PFSK-1 (cell line): ENCODE results near the gene STK26.

Experiments
- FOXP2 ChIP-seq: optimal IDR thresholded peaks from 2 replicates; pipeline ENCODE3; 2011; ENCODE audit warnings: borderline replicate concordance, control low read depth, inconsistent platforms; ENCODE audit not compliant: insufficient read depth; ENCODE audit errors: extremely low read length, extremely low read depth
- POLR2AphosphoS5 ChIP-seq: IDR thresholded peaks from 2 replicates; pipeline ENCODE4 v1.6.1; 2012; ENCODE audit warnings: low read depth, mild to moderate bottlenecking, control low read depth, low read length, moderate library complexity
- REST ChIP-seq, 2 experiments: IDR thresholded peaks; 2 replicates each; pipeline versions ENCODE4 v1.6.1 to v1.8.0; 2011 to 2012; ENCODE audit warnings: low read depth in 2 of 2, low read length in 2 of 2, control low read depth in 1 of 2, inconsistent platforms in 1 of 2, mild to moderate bottlenecking in 1 of 2, moderate library complexity in 1 of 2; ENCODE audit not compliant: insufficient read depth in 1 of 2
- SIN3A ChIP-seq: IDR thresholded peaks from 2 replicates; pipeline ENCODE4 v1.6.1; 2012; ENCODE audit warnings: mild to moderate bottlenecking, low read length, moderate library complexity, borderline replicate concordance; ENCODE audit not compliant: insufficient read depth
- TAF1 ChIP-seq: IDR thresholded peaks from 2 replicates; pipeline ENCODE4 v1.6.1; 2012; ENCODE audit warnings: low read length, control low read depth, borderline replicate concordance; ENCODE audit not compliant: insufficient read depth

- TF ChIP-seq TAF1 (no peak), SIN3A (no peak), POLR2AphosphoS5 (no peak), REST (IDR thresholded peaks at IDR 0.05; ENCODE audit: insufficient read depth in 1 of 2, low read depth in 2 of 2, low read length in 2 of 2) (no peak), FOXP2 (no peak)
Measured at GRCh38 chrX:132022198-132022966, 720 bp upstream of the STK26 start.
